T-helper 2 cell (primary cell): ENCODE results near the gene ITPK1.

ENCODE experiments used
- DNase-seq, 5 experiments: peaks; one replicate each; pipeline versions ENCODE4 v3.0.0 to v3.0.0-alpha.2; 2012 to 2022

ITPK1 gene

GRCh38 chr14:93040443-93040842 is 75.3 kb downstream of the ITPK1 start:
- DNase-seq, result no peak

GRCh38 chr14:93039649-93040315 is 75.9 kb downstream of the ITPK1 start:
- DNase-seq, result no peak

- no peak for DNase-seq
Observed at GRCh38 chr14:93037351-93037750, 78.4 kb downstream of the ITPK1 start.

GRCh38 chr14:93036652-93037345 is 78.9 kb downstream of the ITPK1 start:
- DNase-seq, result no peak

- DNase-seq, result peak in 1 of 5 experiments; percentile 44
Observed at GRCh38 chr14:93035917-93036651, 79.6 kb downstream of the ITPK1 start.

GRCh38 chr14:93035585-93035916 is 80.2 kb downstream of the ITPK1 start:
- no peak for DNase-seq

- no peak for DNase-seq
Observed at GRCh38 chr14:93034671-93034994, 81.1 kb downstream of the ITPK1 start.

GRCh38 chr14:93033983-93034670 is 81.6 kb downstream of the ITPK1 start:
- peak in 3 of 5 experiments; percentile 14 to 49 (median 40) for DNase-seq

- DNase-seq, result no peak
Observed at GRCh38 chr14:93033084-93033982, 82.4 kb downstream of the ITPK1 start.

GRCh38 chr14:93032421-93032936 is 83.2 kb downstream of the ITPK1 start:
- DNase-seq, result no peak

GRCh38 chr14:93031505-93032315 is 84.0 kb downstream of the ITPK1 start:
- no peak for DNase-seq

GRCh38 chr14:93030761-93031160 is 85.0 kb downstream of the ITPK1 start:
- DNase-seq, result no peak

GRCh38 chr14:93029911-93030508 is 85.7 kb downstream of the ITPK1 start:
- DNase-seq, result no peak

GRCh38 chr14:93029417-93029816 is 86.3 kb downstream of the ITPK1 start:
- no peak for DNase-seq

GRCh38 chr14:93028724-93029076 is 87.0 kb downstream of the ITPK1 start:
- DNase-seq, result no peak

GRCh38 chr14:93027810-93028723 is 87.7 kb downstream of the ITPK1 start:
- no peak for DNase-seq

- no peak for DNase-seq
Observed at GRCh38 chr14:93026339-93026738, 89.4 kb downstream of the ITPK1 start.

- DNase-seq, result no peak
Observed at GRCh38 chr14:93025055-93025454, 90.7 kb downstream of the ITPK1 start.

GRCh38 chr14:93024493-93024892 is 91.2 kb downstream of the ITPK1 start:
- no peak for DNase-seq
